ENCODE measurements around the gene SLC8A1.

Gene SLC8A1

DNA sequence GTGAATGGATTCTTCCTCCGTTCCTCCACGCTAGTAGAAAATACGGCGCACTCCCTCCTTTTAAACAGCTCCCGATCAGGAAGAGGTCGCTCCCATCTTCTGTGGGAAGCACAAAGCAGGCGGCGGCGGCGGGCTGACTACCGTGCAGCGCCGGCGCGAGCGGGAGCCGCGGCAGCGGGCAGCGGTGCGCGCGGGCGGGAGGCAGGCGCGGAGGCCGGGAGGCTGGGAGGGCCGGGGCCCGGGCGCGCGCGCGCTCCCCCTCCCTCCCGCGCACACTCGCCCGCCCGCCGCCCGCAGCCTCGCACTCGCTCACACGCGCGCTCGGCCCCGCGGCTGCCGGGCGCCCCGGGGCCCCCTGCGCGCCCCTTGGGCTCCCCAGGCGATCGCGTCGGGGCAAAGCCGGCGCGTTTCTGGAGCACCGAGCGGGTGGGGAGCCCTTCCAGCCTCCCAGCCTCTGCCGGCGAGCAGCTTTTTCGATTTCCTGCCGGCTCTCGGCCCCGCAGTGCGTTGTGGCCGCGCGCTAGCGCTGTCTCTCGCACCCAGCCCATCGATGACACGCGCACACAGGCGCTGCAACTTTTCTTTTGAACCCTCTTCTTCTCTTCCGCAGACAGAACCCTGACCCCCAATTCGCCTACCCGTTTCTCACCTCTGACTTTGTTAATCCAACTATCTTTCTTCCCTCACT, at the start of gene SLC8A1:
Gene SLC8A1, minus strand, starts transcription at position 173 of the 688 bp plus-strand sequence.
- TF ChIP-seq, protein P1, sequence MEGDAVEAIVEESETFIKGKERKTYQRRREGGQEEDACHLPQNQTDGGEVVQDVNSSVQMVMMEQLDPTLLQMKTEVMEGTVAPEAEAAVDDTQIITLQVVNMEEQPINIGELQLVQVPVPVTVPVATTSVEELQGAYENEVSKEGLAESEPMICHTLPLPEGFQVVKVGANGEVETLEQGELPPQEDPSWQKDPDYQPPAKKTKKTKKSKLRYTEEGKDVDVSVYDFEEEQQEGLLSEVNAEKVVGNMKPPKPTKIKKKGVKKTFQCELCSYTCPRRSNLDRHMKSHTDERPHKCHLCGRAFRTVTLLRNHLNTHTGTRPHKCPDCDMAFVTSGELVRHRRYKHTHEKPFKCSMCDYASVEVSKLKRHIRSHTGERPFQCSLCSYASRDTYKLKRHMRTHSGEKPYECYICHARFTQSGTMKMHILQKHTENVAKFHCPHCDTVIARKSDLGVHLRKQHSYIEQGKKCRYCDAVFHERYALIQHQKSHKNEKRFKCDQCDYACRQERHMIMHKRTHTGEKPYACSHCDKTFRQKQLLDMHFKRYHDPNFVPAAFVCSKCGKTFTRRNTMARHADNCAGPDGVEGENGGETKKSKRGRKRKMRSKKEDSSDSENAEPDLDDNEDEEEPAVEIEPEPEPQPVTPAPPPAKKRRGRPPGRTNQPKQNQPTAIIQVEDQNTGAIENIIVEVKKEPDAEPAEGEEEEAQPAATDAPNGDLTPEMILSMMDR (IDR thresholded peaks at IDR 0.05; ENCODE audit: insufficient read depth, low read depth, low read length, missing control alignments), result no peak
- DNase-seq (ENCODE audit: low read depth), result no peak
- H3K4me3 ChIP-seq (ENCODE audit: low read depth, low read length), result peak within 1 kb of the TSS; percentile 35; the same call in 1 of the 2 replicates

DNA sequence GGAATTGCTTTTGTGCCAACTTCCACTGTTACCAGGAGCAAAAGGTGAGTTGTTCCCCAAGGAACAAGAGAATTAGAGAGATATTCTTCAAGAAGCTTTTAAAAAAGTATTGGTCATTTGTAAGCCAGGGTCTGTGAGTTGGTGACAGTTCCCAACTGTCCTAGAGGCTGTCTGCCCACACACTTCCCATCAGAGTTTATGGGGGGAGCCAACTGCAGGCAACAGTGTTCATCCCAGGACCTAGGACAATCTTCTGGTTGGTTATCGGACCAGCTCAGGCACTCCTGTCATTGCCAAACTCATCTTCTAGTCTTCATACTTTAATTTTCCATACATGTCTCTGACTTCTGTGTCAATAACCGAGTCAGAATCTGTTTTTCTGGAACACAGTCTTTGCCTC, 47.5 kb upstream of the SLC8A1 start:
- no peak overlapping the region for H3K4me3 ChIP-seq (ENCODE audit: low read depth, low read length)
- TF ChIP-seq, protein P1 (IDR thresholded peaks at IDR 0.05; ENCODE audit: insufficient read depth, low read depth, low read length, missing control alignments), result no peak
- DNase-seq (ENCODE audit: low read depth), result no peak

DNA sequence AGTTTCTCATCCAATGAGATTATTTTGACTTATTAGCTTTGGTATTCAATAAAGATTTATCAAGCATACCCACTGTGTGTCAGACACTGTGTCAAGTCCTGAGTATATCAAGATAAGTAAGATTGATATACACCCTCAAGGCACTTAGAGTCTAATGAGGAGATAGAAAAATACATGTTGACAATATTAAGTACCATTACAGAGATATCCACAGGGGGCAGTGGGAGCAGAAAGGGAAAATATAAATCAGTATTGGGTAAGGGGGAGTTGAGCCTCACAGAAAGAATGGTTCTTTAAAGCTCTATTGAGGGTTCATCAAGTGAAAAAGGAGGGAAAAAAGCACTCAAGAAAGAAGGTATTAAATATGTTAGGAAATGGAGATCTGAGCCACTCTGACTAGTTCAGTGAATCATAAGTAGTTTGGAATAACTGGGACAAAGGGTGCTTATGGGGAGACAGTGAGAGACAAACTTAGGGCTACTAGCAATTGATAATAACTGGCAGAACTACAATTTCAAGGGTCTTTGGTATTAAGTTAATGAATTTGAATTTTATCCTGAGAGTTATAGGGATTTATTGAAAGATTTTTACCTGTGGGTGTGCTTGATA, 45.5 kb upstream of the SLC8A1 start:
- H3K4me3 ChIP-seq (ENCODE audit: low read depth, low read length), result no peak overlapping the region
- TF ChIP-seq, protein P1 (IDR thresholded peaks at IDR 0.05; ENCODE audit: insufficient read depth, low read depth, low read length, missing control alignments), result no peak
- no peak for DNase-seq (ENCODE audit: low read depth)

DNA sequence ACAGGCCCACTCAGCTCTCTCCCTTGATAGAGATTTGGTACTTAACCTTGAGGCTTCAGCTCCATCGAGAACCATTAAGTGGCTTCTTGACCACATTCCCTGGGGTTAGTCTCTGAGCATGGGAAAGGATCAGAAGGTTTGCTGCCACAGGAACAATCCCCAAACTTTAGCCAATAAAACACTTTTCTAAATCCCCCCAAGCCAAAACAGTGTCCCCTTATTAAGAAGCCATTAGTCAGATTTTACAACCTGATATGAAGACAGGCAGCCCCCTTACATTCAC, 37.7 kb upstream of the SLC8A1 start:
- DNase-seq (ENCODE audit: low read depth), result no peak
- no peak overlapping the region for H3K4me3 ChIP-seq (ENCODE audit: low read depth, low read length)
- TF ChIP-seq, protein P1 (IDR thresholded peaks at IDR 0.05; ENCODE audit: insufficient read depth, low read depth, low read length, missing control alignments), result no peak

DNA sequence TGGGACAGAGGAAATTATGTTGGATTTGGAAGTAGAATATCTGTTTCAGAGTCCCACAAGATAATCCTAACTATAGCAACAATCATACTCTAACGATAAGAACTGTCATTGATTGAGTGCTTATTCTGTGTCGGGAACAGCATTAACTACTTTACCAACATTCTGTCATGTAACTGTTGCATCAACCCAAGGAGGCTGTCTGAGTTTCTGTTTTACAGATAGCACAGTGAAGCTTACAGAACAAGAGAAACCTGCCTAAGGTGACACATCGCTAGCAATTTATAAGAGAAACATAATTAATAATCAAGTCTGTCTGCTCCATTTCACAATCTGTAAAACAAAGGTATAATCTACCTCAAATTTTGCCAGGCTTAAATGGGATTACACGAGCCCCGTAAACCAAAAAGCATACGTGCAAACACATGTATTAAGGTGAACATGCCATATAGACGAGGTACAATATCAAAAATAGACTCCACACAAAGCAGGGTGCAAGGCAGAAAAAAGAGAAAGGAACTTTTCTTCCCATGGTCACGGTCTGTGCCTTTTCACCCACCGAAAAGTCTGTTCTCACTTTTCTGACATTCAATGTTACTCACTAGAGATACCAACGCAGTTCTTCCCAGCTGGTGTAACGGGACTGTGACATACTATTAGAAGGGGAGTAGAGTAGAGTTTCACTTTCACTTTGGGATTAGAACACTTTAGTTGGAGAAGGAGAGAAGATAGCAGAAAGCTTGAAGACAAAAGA, 37.2 kb upstream of the SLC8A1 start:
- H3K4me3 ChIP-seq (ENCODE audit: low read depth, low read length), result no peak overlapping the region
- TF ChIP-seq, protein P1 (IDR thresholded peaks at IDR 0.05; ENCODE audit: insufficient read depth, low read depth, low read length, missing control alignments), result no peak
- no peak for DNase-seq (ENCODE audit: low read depth)

DNA sequence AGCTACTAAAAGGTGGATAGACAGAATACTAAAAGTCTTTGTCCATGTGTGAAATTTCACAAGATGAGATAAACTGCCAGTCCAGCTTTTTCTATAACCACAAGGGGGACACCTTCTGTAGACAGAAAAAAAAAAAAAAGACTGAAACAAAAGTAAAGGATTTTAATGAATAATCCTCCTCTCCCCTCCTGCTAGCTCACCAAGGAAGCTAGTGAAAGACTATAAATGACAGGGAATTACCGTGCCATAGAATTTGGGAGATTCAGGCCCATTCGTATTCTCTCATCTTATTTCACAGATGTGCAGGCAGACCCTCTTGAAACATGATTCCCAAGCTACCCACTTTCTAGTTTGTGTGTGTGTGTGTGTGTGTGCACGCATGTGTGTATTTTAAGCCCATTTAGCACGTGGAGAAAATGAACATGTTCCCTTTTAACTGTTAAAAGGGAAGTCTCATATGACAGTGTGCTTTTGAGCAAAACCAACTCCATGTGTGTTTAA, 36.3 kb upstream of the SLC8A1 start:
- DNase-seq (ENCODE audit: low read depth), result no peak
- H3K4me3 ChIP-seq (ENCODE audit: low read depth, low read length), result no peak overlapping the region

More for the DNA sequence above, 36.3 kb upstream of the SLC8A1 start:
- TF ChIP-seq, protein P1 (IDR thresholded peaks at IDR 0.05; ENCODE audit: insufficient read depth, low read depth, low read length, missing control alignments), result no peak
